ENCODE results near the gene TPMT.
"Not testable (repeated sequence)": the region's sequence is repeated elsewhere in the genome, so short reads cannot be mapped to it uniquely, and the experiment has no call there.

Gene TPMT

GRCh38 chr6:18154507-18155149 is at the start of gene TPMT:
Gene TPMT (minus strand): TSS chr6:18155077. CDS start chr6:18149127, 5,950 bp downstream.
- DNase-seq (ENCODE audit: low spot score), result no peak

- no peak for DNase-seq (ENCODE audit: low spot score)
Observed at GRCh38 chr6:18203786-18204185, 48.9 kb upstream of the TPMT start.

- no peak for DNase-seq (ENCODE audit: low spot score)
Observed at GRCh38 chr6:18192026-18192425, 37.1 kb upstream of the TPMT start.

GRCh38 chr6:18189196-18189595 is 34.3 kb upstream of the TPMT start:
- no peak for DNase-seq (ENCODE audit: low spot score)

- DNase-seq (ENCODE audit: low spot score), result no peak
Observed at GRCh38 chr6:18187701-18188100, 32.8 kb upstream of the TPMT start.

- DNase-seq (ENCODE audit: low spot score), result no peak
Observed at GRCh38 chr6:18186540-18187250, 31.8 kb upstream of the TPMT start.

GRCh38 chr6:18186033-18186432 is 31.2 kb upstream of the TPMT start:
- DNase-seq (ENCODE audit: low spot score), result no peak

- DNase-seq (ENCODE audit: low spot score), result no peak
Observed at GRCh38 chr6:18185624-18186023, 30.7 kb upstream of the TPMT start.

- no peak for DNase-seq (ENCODE audit: low spot score)
Observed at GRCh38 chr6:18183766-18184165, 28.9 kb upstream of the TPMT start.

- DNase-seq (ENCODE audit: low spot score), result no peak
Observed at GRCh38 chr6:18182568-18182967, 27.7 kb upstream of the TPMT start.

- no peak for DNase-seq (ENCODE audit: low spot score)
Observed at GRCh38 chr6:18179770-18180356, 25.0 kb upstream of the TPMT start.

- no peak for DNase-seq (ENCODE audit: low spot score)
Observed at GRCh38 chr6:18178960-18179615, 24.2 kb upstream of the TPMT start.

GRCh38 chr6:18177286-18177965 is 22.5 kb upstream of the TPMT start:
- DNase-seq (ENCODE audit: low spot score), result no peak

GRCh38 chr6:18176198-18176597 is 21.3 kb upstream of the TPMT start:
- not testable (repeated sequence) for DNase-seq (ENCODE audit: low spot score)

GRCh38 chr6:18171871-18172270 is 17.0 kb upstream of the TPMT start:
- DNase-seq (ENCODE audit: low spot score), result no peak

GRCh38 chr6:18168264-18168663 is 13.4 kb upstream of the TPMT start:
- DNase-seq (ENCODE audit: low spot score), result no peak

GRCh38 chr6:18166312-18167036 is 11.6 kb upstream of the TPMT start:
- DNase-seq (ENCODE audit: low spot score), result no peak

GRCh38 chr6:18165751-18166150 is 10.9 kb upstream of the TPMT start:
- no peak for DNase-seq (ENCODE audit: low spot score)

GRCh38 chr6:18162401-18162800 is 7.5 kb upstream of the TPMT start:
- no peak for DNase-seq (ENCODE audit: low spot score)

- peak; percentile 15 for DNase-seq (ENCODE audit: low spot score)
Observed at GRCh38 chr6:18161431-18161830, 6.6 kb upstream of the TPMT start.

- no peak for DNase-seq (ENCODE audit: low spot score)
Observed at GRCh38 chr6:18160911-18161310, 6.0 kb upstream of the TPMT start.
